C4-2B (cell line): ENCODE measurements around the gene MBOAT2.

Experiments
- H3K27ac ChIP-seq: fragments of 450-650 bp; 2 replicates; pipeline ENCODE4 v1.5.1; 2017
- ZFX ChIP-seq: fragments of 450-650 bp; IDR thresholded peaks from 2 replicates; pipeline ENCODE4 v1.6.1; 2017
- TF ChIP-seq, protein P1 (sequence below): fragments of 450-650 bp; conservative IDR thresholded peaks from 2 replicates; pipeline ENCODE4 v1.5.1; 2017; ENCODE audit warnings: mild to moderate bottlenecking

MBOAT2 gene

DNA sequence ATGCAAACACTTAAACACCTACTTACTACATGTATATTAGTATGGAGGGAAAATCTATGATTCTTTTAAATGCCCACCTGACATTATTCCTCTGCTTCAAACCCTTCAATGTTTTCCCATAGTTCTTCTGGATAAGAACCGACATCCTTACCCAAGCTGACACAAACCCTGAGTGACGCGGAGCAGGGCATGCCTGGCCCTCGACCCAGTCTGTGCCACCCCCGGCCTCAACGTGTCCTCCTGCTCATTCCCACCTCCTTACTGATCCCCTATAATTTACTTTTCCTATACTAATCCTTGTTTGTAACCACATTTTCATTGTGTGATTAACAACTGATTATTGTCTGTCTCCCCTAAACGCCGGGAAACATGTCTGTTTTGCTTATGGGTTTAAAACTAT lies 183.5 kb downstream of the MBOAT2 start:
- no peak overlapping the region for H3K27ac ChIP-seq
- TF ChIP-seq, protein P1, sequence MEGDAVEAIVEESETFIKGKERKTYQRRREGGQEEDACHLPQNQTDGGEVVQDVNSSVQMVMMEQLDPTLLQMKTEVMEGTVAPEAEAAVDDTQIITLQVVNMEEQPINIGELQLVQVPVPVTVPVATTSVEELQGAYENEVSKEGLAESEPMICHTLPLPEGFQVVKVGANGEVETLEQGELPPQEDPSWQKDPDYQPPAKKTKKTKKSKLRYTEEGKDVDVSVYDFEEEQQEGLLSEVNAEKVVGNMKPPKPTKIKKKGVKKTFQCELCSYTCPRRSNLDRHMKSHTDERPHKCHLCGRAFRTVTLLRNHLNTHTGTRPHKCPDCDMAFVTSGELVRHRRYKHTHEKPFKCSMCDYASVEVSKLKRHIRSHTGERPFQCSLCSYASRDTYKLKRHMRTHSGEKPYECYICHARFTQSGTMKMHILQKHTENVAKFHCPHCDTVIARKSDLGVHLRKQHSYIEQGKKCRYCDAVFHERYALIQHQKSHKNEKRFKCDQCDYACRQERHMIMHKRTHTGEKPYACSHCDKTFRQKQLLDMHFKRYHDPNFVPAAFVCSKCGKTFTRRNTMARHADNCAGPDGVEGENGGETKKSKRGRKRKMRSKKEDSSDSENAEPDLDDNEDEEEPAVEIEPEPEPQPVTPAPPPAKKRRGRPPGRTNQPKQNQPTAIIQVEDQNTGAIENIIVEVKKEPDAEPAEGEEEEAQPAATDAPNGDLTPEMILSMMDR: no peak
- TF ChIP-seq ZFX: no peak

GRCh38 chr2:8819194-8819593 lies 184.3 kb downstream of the MBOAT2 start:
- no peak overlapping the region for H3K27ac ChIP-seq
- TF ChIP-seq, protein P1: no peak
- TF ChIP-seq ZFX: no peak

DNA sequence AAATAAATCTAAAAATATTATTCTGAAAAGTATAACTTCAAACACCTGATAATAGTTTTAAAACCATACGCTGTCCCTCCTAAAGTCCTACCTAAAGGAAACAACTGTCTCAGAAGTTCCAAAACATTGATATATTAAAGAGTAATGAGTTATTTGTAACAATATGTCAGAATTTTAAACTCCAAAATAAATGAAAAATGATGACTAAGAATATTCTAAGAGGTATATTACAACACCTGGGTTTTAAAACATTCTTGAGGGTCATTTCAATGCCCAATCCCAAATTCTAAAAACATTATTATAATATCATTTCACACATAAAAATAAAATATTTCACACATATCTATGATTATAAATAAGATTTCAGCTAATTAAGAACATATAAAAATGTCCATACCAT lies 186.3 kb downstream of the MBOAT2 start:
- H3K27ac ChIP-seq: no peak overlapping the region
- no peak for TF ChIP-seq ZFX
- TF ChIP-seq, protein P1: no peak

DNA sequence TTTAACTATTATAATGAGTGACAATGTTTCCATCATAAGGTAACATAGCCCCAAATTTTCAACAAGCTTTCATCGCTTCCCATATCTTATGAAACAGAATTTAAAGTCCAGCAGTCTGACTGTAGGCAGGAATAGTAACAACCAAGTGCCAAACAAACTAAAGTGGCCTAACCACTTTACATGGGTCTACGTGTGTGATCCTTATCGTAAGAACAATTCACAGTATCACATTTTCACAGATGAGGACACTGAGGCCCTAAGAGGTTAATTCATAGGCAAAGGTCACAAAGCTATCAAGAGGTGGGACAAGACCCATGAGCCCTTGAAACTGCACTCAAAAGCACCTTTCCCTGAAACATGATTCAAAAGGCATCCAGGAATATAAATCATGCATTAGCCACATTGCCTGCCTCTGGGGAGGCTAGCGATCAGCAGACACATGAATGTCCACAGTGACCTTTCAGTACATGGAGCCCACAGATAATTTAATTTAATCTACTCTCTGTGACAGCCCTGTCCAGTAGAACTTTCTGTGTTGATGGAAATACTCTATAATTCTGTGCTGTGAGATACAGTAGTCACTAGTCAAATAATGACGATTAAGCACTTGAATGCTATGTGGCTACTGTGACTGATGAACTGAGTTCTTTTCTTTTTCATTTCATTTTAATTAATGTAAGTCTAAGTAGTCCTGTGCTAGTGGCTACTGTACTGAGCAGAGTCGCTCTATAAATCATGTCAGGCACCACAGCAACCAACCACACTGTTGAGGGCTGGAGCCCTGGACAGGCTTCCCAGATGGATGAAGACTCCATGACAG lies 196.4 kb downstream of the MBOAT2 start:
- H3K27ac ChIP-seq: no peak overlapping the region
- TF ChIP-seq ZFX: no peak
- TF ChIP-seq, protein P1: no peak

- peak overlapping the region; percentile 17; the same call in 1 of the 2 replicates for H3K27ac ChIP-seq
- TF ChIP-seq, protein P1: no peak
- no peak for TF ChIP-seq ZFX
Observed at GRCh38 chr2:8805278-8806210, 197.9 kb downstream of the MBOAT2 start.

DNA sequence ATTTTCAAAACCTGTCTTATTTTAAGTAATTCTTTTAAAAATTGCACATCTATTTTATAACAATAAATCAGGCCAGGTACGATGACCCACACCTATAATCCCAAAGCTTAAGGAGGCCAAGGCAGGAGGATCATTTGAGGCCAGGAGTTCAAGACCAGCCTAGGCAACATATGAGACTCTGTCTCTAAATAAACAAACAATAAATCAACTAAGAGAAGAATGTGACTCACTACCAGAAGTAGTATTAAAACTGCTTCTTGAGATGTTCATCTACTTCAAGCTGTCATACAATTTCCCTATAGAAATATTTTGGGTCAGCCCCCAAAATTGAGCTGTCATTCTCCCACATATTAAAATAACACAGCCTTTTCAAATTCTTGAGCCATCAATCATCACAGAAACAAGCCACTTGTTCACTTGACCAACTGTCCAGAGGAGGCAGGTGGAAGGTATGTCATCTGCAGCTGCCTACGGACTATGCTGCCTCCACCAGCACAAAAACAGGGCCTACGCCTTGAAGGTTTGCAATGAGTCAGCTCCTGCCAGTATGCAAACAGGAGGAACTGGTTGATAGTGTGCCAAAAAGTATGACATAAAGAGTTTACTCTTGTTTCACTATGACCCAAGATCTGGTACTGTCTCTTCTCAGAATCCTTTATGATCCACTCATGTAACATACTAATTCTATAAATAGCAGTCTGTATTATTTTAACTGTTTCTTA lies 199.7 kb downstream of the MBOAT2 start:
- no peak overlapping the region for H3K27ac ChIP-seq

More for the DNA sequence above, 199.7 kb downstream of the MBOAT2 start:
- TF ChIP-seq ZFX: no peak
- TF ChIP-seq, protein P1: peak; percentile 16; the same call in 1 of the 2 replicates
